ENCODE results near the gene ACTL6B. TPM values are rescaled to one million over a fixed set of nuclear protein-coding genes. Genes with fewer than 3 reads are reported as not detected.

ACTL6B gene
- polyA plus RNA-seq, 1 of the 3 experiments (the other 2 are of a cell fraction) = 0.67 TPM

DNA sequence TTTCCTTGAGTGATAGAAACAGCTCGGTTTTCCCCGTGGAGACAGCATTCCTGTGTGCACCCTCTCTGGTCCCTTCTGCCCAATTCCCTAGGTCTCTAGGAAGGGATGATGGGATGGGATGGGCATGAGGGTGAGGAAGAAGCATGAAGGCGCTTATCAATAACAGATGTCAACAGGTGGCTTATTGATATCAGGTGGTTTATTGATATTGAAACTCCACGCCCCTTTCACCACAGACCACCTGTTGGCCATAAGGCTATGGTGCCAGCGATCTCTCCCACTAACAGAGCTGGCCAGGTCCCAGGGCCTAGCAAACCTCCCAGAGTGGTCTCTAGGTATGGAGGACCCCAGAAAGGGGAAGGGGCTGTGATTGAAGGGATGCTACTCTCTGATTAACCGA lies 36.0 kb downstream of the ACTL6B start (continued):
- no peak for TF ChIP-seq TEAD4 (IDR thresholded peaks at IDR 0.05; ENCODE audit: borderline replicate concordance, insufficient read depth)
- TF ChIP-seq, protein P1, sequence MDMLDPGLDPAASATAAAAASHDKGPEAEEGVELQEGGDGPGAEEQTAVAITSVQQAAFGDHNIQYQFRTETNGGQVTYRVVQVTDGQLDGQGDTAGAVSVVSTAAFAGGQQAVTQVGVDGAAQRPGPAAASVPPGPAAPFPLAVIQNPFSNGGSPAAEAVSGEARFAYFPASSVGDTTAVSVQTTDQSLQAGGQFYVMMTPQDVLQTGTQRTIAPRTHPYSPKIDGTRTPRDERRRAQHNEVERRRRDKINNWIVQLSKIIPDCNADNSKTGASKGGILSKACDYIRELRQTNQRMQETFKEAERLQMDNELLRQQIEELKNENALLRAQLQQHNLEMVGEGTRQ (IDR thresholded peaks at IDR 0.05; ENCODE audit: borderline replicate concordance, low read depth, low read length) = no peak

DNA sequence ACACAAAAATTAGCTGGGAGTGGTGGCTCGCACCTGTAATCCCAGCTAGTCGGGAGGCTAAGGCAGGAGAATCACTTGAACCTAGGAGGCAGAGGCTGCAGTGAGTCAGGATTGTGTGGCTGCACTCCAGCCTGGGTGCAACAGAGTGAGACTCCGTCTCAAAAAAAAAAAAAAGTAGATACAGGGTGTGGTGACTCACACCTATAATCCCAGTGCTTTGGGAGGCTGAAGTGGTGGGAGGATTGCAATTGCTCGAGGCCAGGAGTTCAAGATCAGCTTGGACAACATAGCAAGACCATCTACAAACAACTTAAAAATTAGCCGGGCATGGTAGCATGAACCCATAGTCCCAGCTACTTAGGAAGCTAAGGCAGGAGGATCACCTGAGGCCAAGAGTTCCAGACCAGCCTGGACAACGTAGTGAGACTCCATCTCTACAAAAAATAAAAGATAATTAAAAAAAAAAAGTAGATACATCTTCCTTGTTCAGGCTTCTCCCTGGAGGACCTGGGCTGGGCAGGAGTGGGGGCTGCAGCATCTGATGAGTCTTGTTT lies 41.9 kb downstream of the ACTL6B start:
- H3K27ac ChIP-seq (ENCODE audit: low read depth in 2 of 2, low read length in 1 of 2) = no peak overlapping the region
- peaks cover 6% of the 10 kb centered on the region; the same call in 1 of the 2 replicates for H3K79me2 ChIP-seq (ENCODE audit: insufficient read depth)
- ChIA-PET POLR2A (interaction anchor here (0.7 to 2.3 kb wide), 2 partner anchors 28 to 42 kb away, joined by 3 to 19 read pairs; partner anchors contain the start of genes ACTL6B, FBXO24 and LRCH4), CTCF (interaction anchor here (0.6 to 9.1 kb wide), 18 partner anchors 13 to 237 kb away, joined by 3 to 119 read pairs (median 4); partner anchors contain the start of genes FBXO24, GIGYF1, LRCH4 and POP7)
- peaks cover 23% of the 10 kb centered on the region for H3F3A ChIP-seq (replicated peaks; ENCODE audit: insufficient read depth)
- H3K27me3 ChIP-seq (ENCODE audit: insufficient read depth) = no peaks in the 10 kb centered on the region
- no peak overlapping the region for H3K9ac ChIP-seq
- no peaks in the 10 kb centered on the region for H3K36me3 ChIP-seq (replicated peaks in 1 of 2; ENCODE audit: control insufficient read depth in 1 of 2, insufficient read depth in 2 of 2, low read length in 1 of 2)
- H2AFZ ChIP-seq (ENCODE audit: low read depth) = no peak overlapping the region
- H4K20me1 ChIP-seq (ENCODE audit: insufficient read depth) = no peaks in the 10 kb centered on the region
- no peak overlapping the region for H3K4me2 ChIP-seq
- WGBS (ENCODE audit: low lambda C conversion rate) = 83% methylated on average over 6 of the region's 6 CpGs
- no peaks in the 10 kb centered on the region for H3K9me2 ChIP-seq
- TF ChIP-seq POLR2AphosphoS5 (IDR thresholded peaks at IDR 0.05; ENCODE audit: low read depth, low read length) (no peak), EP300 (IDR thresholded peaks at IDR 0.05; ENCODE audit: borderline replicate concordance in 1 of 2, low read depth in 1 of 2, low read length in 1 of 2) (no peak), SMC3 (IDR thresholded peaks at IDR 0.05; ENCODE audit: low read depth, low read length) (no peak), TCF12 (IDR thresholded peaks at IDR 0.05) (no peak), MEF2A (IDR thresholded peaks at IDR 0.05; ENCODE audit: borderline replicate concordance, low read depth) (no peak), RXRA (IDR thresholded peaks at IDR 0.05; ENCODE audit: borderline replicate concordance, low read depth) (no peak), JUND (IDR thresholded peaks at IDR 0.05) (no peak)
- TF ChIP-seq, protein P2, sequence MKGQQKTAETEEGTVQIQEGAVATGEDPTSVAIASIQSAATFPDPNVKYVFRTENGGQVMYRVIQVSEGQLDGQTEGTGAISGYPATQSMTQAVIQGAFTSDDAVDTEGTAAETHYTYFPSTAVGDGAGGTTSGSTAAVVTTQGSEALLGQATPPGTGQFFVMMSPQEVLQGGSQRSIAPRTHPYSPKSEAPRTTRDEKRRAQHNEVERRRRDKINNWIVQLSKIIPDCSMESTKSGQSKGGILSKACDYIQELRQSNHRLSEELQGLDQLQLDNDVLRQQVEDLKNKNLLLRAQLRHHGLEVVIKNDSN (IDR thresholded peaks at IDR 0.05; ENCODE audit: borderline replicate concordance, low read depth) = no peak
- TF ChIP-seq, protein P3, sequence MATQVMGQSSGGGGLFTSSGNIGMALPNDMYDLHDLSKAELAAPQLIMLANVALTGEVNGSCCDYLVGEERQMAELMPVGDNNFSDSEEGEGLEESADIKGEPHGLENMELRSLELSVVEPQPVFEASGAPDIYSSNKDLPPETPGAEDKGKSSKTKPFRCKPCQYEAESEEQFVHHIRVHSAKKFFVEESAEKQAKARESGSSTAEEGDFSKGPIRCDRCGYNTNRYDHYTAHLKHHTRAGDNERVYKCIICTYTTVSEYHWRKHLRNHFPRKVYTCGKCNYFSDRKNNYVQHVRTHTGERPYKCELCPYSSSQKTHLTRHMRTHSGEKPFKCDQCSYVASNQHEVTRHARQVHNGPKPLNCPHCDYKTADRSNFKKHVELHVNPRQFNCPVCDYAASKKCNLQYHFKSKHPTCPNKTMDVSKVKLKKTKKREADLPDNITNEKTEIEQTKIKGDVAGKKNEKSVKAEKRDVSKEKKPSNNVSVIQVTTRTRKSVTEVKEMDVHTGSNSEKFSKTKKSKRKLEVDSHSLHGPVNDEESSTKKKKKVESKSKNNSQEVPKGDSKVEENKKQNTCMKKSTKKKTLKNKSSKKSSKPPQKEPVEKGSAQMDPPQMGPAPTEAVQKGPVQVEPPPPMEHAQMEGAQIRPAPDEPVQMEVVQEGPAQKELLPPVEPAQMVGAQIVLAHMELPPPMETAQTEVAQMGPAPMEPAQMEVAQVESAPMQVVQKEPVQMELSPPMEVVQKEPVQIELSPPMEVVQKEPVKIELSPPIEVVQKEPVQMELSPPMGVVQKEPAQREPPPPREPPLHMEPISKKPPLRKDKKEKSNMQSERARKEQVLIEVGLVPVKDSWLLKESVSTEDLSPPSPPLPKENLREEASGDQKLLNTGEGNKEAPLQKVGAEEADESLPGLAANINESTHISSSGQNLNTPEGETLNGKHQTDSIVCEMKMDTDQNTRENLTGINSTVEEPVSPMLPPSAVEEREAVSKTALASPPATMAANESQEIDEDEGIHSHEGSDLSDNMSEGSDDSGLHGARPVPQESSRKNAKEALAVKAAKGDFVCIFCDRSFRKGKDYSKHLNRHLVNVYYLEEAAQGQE (IDR thresholded peaks at IDR 0.05; ENCODE audit: low read depth, low read length) = no peak
- TF ChIP-seq, protein P4, sequence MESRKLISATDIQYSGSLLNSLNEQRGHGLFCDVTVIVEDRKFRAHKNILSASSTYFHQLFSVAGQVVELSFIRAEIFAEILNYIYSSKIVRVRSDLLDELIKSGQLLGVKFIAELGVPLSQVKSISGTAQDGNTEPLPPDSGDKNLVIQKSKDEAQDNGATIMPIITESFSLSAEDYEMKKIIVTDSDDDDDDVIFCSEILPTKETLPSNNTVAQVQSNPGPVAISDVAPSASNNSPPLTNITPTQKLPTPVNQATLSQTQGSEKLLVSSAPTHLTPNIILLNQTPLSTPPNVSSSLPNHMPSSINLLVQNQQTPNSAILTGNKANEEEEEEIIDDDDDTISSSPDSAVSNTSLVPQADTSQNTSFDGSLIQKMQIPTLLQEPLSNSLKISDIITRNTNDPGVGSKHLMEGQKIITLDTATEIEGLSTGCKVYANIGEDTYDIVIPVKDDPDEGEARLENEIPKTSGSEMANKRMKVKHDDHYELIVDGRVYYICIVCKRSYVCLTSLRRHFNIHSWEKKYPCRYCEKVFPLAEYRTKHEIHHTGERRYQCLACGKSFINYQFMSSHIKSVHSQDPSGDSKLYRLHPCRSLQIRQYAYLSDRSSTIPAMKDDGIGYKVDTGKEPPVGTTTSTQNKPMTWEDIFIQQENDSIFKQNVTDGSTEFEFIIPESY (IDR thresholded peaks at IDR 0.05; ENCODE audit: borderline replicate concordance, low read depth) = no peak
- DNase-seq = no peak
- no peak overlapping the region for H3K4me3 ChIP-seq (ENCODE audit: low read depth in 2 of 2, low read length in 1 of 2)
- peaks cover 0 to 8% of the 10 kb centered on the region in 2 experiments; a peak in 1 of 4 replicates for H3K4me1 ChIP-seq (ENCODE audit: control insufficient read depth in 1 of 2, insufficient read depth in 2 of 2, low read depth in 1 of 2, low read length in 1 of 2)
- H3K9me3 ChIP-seq = no peaks in the 10 kb centered on the region
